Transverse colon (tissue), 4 donors: ENCODE data around the gene DNER. TPM values are rescaled to one million over a fixed set of nuclear protein-coding genes. Genes with fewer than 3 reads are reported as not detected.
"Not testable (repeated sequence)": the region's sequence is repeated elsewhere in the genome, so short reads cannot be mapped to it uniquely, and the experiment has no call there.

Source experiments
- DNase-seq: peaks from one replicate; pipeline ENCODE4 v3.0.0-alpha.2; 2019
- H3K27ac ChIP-seq, 4 donors: fragments of 200-600 bp; sonication (generic); 2 replicates each; pipeline ENCODE4 v1.5.1; 2016 to 2018; ENCODE audit warnings: inconsistent platforms in 4 of 4
- H3K27me3 ChIP-seq: fragments of 200-600 bp; sonication (generic); 2 replicates; pipeline ENCODE4 v1.5.1; 2017; ENCODE audit warnings: inconsistent platforms
- H3K36me3 ChIP-seq, 4 donors: fragments of 200-600 bp; sonication (generic); 2 replicates each; pipeline ENCODE4 v1.5.1; 2017 to 2019; ENCODE audit warnings: inconsistent platforms in 4 of 4
- H3K4me1 ChIP-seq, 4 donors: fragments of 200-600 bp; sonication (generic); 2 replicates each; pipeline ENCODE4 v1.5.1; 2017 to 2020; ENCODE audit warnings: inconsistent platforms in 4 of 4
- H3K4me3 ChIP-seq, 4 donors: fragments of 200-600 bp; sonication (generic); 1 replicate in 1 of 4; 2 replicates in 3 of 4; pipeline versions ENCODE4 v1.5.1 to v1.6.1; 2017 to 2019; ENCODE audit warnings: inconsistent platforms in 4 of 4
- H3K9me3 ChIP-seq, 2 donors: fragments of 200-600 bp; sonication (generic); 2 replicates each; pipeline ENCODE4 v1.5.1; 2017 to 2019; ENCODE audit warnings: inconsistent platforms in 2 of 2
- EP300 ChIP-seq: sonication (generic); formaldehyde crosslinking; IDR thresholded peaks from one replicate; pipeline ENCODE4 v1.6.1; 2017; ENCODE audit warnings: antibody characterized with exemption, low read depth
- POLR2A ChIP-seq: fragments of 450-650 bp; IDR thresholded peaks from one replicate; pipeline ENCODE4 v1.6.1; 2016; ENCODE audit warnings: antibody characterized with exemption, mild to moderate bottlenecking, moderate library complexity
- POLR2AphosphoS5 ChIP-seq, 3 donors: sonication (generic); formaldehyde crosslinking; IDR thresholded peaks; one replicate each; pipeline ENCODE4 v1.6.1; 2016; ENCODE audit warnings: antibody characterized with exemption in 3 of 3
- WGBS, 2 donors: methylation state at CpG; one replicate each; pipeline ENCODE4 v1.1.5; 2018; ENCODE audit warnings: low coverage in 1 of 2; 5-methylcytosine and 5-hydroxymethylcytosine counted together
- in situ Hi-C, 4 donors: fragments of 200-750 bp; cut with MboI; loops; one replicate each; pipeline versions ENCODE4 v1.15.0 to v1.15.1; 2017; ENCODE audit warnings: low sequenced_read_pairs in 3 of 4, low pct_ligation_motif_present in 1 of 4, low pct_unique_long_range_greater_than_20kb in 1 of 4
- intact Hi-C: fragments of 100-400 bp; cut with DNase I; formaldehyde crosslinking; loops from one replicate; pipeline ENCODE4 v1.15.1; 2023; ENCODE audit warnings: low total_unique reads
- total RNA-seq, 4 donors: library from RNA; depleted of rRNA; stranded (reverse); fragments of >200 nt; gene quantifications; one replicate each; pipeline ENCODE4 v1.1.0, GENCODE V29; 2016
- TF ChIP-seq, protein P1 (sequence below), 5 experiments: fragments of 200-600 bp in 3 of 5; fragments of 450-650 bp in 2 of 5; sonication (generic) in 3 of 5; IDR thresholded peaks; 1 replicate in 2 of 5; 2 replicates in 3 of 5; pipeline ENCODE4 v1.5.1; 2016 to 2017; ENCODE audit warnings: antibody characterized with exemption in 5 of 5, inconsistent platforms in 3 of 5, mild to moderate bottlenecking in 2 of 5, moderate library complexity in 1 of 5

DNER gene
- total RNA-seq, 4 donors from 2014 or later: 1.9 to 4.9 (median 2.5) TPM

DNA sequence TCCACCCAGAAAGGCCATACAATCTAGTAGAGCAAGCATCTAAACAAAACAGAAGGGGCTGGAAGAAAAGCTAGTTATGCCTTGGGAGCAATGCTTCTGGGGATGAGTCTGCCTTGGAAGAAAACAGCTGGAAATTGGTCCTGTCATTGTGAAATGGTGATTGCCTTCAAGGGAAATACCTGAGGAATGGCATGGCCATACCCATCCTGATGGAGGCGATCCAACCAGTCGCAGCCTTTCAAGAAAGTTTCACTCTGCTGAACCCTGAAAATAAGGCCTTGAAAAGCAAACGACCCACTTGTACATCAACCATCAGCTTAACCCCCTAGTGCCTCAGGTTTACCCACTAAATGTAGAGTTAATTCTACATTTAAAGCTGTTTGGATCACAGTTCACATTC lies 370.7 kb downstream of the DNER start:
- Histone ChIP-seq H3K4me3 (no peak overlapping the region), H3K27me3 (no peaks in the 10 kb centered on the region), H3K4me1 (no peaks in the 10 kb centered on the region), H3K36me3 (no peaks in the 10 kb centered on the region), H3K9me3 (no peaks in the 10 kb centered on the region), H3K27ac (no peak overlapping the region)
- in situ Hi-C loops (no loop called here), intact Hi-C loops (no loop called here)
- WGBS, 2 donors: 40 to 93% methylated on average over 1 to 3 of the region's 3 CpGs
- DNase-seq: no peak
- TF ChIP-seq POLR2AphosphoS5 (IDR thresholded peaks at IDR 0.05) (no peak), EP300 (no peak), POLR2A (no peak)
- TF ChIP-seq, protein P1, sequence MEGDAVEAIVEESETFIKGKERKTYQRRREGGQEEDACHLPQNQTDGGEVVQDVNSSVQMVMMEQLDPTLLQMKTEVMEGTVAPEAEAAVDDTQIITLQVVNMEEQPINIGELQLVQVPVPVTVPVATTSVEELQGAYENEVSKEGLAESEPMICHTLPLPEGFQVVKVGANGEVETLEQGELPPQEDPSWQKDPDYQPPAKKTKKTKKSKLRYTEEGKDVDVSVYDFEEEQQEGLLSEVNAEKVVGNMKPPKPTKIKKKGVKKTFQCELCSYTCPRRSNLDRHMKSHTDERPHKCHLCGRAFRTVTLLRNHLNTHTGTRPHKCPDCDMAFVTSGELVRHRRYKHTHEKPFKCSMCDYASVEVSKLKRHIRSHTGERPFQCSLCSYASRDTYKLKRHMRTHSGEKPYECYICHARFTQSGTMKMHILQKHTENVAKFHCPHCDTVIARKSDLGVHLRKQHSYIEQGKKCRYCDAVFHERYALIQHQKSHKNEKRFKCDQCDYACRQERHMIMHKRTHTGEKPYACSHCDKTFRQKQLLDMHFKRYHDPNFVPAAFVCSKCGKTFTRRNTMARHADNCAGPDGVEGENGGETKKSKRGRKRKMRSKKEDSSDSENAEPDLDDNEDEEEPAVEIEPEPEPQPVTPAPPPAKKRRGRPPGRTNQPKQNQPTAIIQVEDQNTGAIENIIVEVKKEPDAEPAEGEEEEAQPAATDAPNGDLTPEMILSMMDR (IDR thresholded peaks at IDR 0.05): no peak

DNA sequence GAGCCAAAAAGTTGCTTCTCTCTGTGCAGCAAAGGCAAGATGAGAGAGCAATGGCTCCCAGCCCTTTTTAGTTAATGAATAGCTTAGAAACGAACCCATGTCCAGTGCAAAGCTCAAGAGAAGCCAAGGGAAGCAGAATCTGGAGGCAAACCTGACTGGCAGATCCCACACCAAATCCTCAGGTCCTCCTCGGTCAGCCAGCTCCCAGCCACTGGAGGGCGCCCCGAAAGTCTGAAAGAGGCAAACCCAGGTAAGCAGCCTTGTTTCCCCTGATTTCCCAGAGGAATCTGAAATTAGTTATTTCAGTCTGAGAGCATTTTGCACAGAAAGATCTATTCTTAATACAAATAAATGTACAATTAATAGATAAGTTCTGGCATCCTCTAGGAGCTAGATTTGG lies 372.0 kb downstream of the DNER start:
- in situ Hi-C loops: no loop called here
- Histone ChIP-seq H3K36me3 (no peaks in the 10 kb centered on the region), H3K4me3 (no peak overlapping the region), H3K4me1 (no peaks in the 10 kb centered on the region), H3K27ac (no peak overlapping the region), H3K9me3 (no peaks in the 10 kb centered on the region), H3K27me3 (no peaks in the 10 kb centered on the region)
- intact Hi-C loops: no loop called here
- TF ChIP-seq, protein P1 (IDR thresholded peaks at IDR 0.05): no peak
- TF ChIP-seq EP300: no peak
- TF ChIP-seq POLR2AphosphoS5 (IDR thresholded peaks at IDR 0.05): no peak
- TF ChIP-seq POLR2A: no peak
- DNase-seq: peak; percentile 31
- 40 to 50% methylated on average over 1 to 4 of the region's 4 CpGs for WGBS, 2 donors

DNA sequence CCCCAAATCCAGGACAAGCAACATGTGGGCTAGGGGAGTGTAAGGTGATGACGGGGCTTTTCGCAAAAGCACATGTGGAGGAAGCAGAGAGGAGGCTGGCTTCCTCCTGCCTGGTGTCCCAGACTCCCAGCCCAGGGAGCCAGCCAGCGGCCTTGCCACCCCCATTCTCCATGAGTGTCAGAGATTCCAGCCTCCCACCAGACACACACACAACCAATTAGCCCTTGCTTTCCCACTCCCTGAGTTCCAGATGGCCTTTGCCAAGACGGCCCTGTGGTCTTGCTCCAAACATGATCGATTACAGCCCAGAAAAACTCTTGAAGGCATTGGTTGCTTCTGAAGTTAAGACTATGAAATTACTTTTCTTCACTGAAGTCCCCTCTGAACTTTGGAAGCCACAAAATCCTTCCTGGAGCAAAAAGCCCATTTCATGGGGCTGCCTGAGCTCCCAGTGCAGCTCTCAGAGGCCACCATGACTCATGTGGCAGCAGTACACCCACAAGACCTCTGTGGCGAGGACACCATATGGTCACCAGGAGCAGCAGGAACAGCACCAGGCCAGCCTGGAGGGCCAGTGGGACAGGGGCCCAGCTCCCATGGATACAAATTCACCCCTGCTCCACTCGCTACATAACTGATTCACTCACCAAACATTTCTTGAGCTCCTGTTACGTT lies 374.1 kb downstream of the DNER start:
- Histone ChIP-seq H3K4me3 (no peak overlapping the region), H3K36me3 (no peaks in the 10 kb centered on the region), H3K9me3 (no peaks in the 10 kb centered on the region), H3K27ac (no peak overlapping the region), H3K4me1 (peaks cover 0 to 4% (median 4%) of the 10 kb centered on the region in 4 donors), H3K27me3 (no peaks in the 10 kb centered on the region)
- intact Hi-C loops: no loop called here
- WGBS, 2 donors: 82 to 93% methylated on average over 2 to 8 of the region's 8 CpGs
- TF ChIP-seq, protein P1 (IDR thresholded peaks at IDR 0.05): no peak
- TF ChIP-seq EP300 (no peak), POLR2AphosphoS5 (IDR thresholded peaks at IDR 0.05) (no peak), POLR2A (no peak)
- DNase-seq: no peak
- in situ Hi-C loops: no loop called here

DNA sequence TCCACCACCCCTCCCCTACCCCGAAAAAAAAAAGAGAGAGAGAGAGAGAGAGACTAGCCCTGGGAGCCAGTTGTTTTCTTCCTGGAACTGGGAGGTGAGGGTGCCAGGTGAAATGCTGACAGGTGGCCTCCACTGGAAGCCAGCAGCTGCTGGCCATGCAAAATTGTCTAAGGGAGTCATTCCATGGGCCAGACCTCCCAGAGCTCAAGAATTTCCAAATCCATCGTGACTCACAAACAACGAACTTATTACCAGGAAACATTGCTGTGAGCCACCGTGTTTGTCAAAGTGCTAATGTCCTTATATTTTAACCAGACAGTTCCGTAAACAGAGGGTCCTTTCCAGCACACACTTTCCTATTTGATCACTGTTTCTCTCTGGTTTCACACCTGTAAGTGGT lies 374.7 kb downstream of the DNER start:
- no peak for DNase-seq
- H3K27ac ChIP-seq: no peak overlapping the region
- intact Hi-C loops: no loop called here
- H3K4me1 ChIP-seq: peaks cover 0 to 5% (median 4%) of the 10 kb centered on the region in 4 donors
- 72 to 89% methylated on average over 4 to 5 of the region's 5 CpGs for WGBS, 2 donors
- no peak for TF ChIP-seq POLR2AphosphoS5 (IDR thresholded peaks at IDR 0.05)
- TF ChIP-seq, protein P1 (IDR thresholded peaks at IDR 0.05): no peak
- TF ChIP-seq POLR2A: no peak
- TF ChIP-seq EP300: no peak
- H3K4me3 ChIP-seq: no peak overlapping the region
- no peaks in the 10 kb centered on the region for H3K36me3 ChIP-seq
- in situ Hi-C loops: no loop called here
- no peaks in the 10 kb centered on the region for H3K9me3 ChIP-seq
- H3K27me3 ChIP-seq: no peaks in the 10 kb centered on the region

DNA sequence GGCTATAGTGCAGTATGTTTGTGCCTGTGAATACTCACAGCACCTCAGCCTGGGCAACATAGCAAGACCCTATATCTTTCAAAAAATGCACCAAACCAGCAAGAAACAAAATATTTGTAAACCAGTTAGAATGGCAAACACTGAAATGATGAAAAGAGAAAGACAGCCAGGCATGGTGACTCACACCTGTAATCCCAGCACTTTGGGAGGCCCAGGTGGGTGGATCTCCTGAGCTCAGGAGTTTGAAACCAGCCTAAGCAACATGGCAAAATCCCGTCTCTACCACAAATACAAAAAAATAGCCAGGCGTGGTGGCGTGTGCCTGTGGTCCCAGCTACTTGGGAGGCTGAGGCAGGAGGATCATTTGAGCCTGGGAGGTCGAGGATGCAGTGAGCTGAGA lies 375.2 kb downstream of the DNER start:
- H3K27me3 ChIP-seq, intact Hi-C loops: not testable (repeated sequence)

More for the DNA sequence above, 375.2 kb downstream of the DNER start:
- in situ Hi-C loops, H3K36me3 ChIP-seq, H3K27ac ChIP-seq, H3K4me3 ChIP-seq, H3K4me1 ChIP-seq, H3K9me3 ChIP-seq, DNase-seq: not testable (repeated sequence)
- WGBS, 2 donors: 80 to 88% methylated on average over 1 to 4 of the region's 4 CpGs
